HEK293 (cell line): ENCODE measurements around the gene LAMC3.

ENCODE experiments used
- CTCF ChIA-PET: fragments of 350-600 bp; formaldehyde crosslinking; extraction: SDS; loops from one replicate; lab custom pipeline; 2021; ENCODE audit warnings: antibody characterized with exemption; lab: Yijun Ruan, JAX
- POLR2A ChIA-PET: fragments of 300-600 bp; formaldehyde crosslinking; extraction: SDS; loops from one replicate; lab custom pipeline; 2020; ENCODE audit warnings: antibody characterized with exemption, inconsistent platforms; lab: Yijun Ruan, JAX
- H3K27ac ChIP-seq: fragments of 200-500 bp; sonication (Bioruptor generic); 2 replicates; pipeline ENCODE4 v1.5.1; 2014; ENCODE audit warnings: low read depth, low read length, control low read depth, inconsistent platforms; ENCODE audit errors: extremely low read depth
- H3K36me3 ChIP-seq, 2 experiments: fragments of 200-500 bp in 1 of 2; sonication (Bioruptor generic) in 1 of 2; 1 replicate in 1 of 2; 2 replicates in 1 of 2; pipeline ENCODE4 v1.5.1; 2014 to 2017; ENCODE audit warnings: inconsistent platforms in 2 of 2, low read length in 2 of 2; ENCODE audit not compliant: control insufficient read depth in 2 of 2, insufficient read depth in 1 of 2
- H3K4me1 ChIP-seq: fragments of 200-500 bp; sonication (Bioruptor generic); 2 replicates; pipeline ENCODE4 v1.5.1; 2014; ENCODE audit warnings: mild to moderate bottlenecking, low read length, inconsistent platforms; ENCODE audit not compliant: control insufficient read depth, insufficient read depth
- H3K4me3 ChIP-seq: 2 replicates; pipeline ENCODE4 v1.5.1; 2011; ENCODE audit warnings: low read depth, mild to moderate bottlenecking, control low read depth, low read length, moderate library complexity
- H3K9me3 ChIP-seq: fragments of 200-500 bp; sonication (Bioruptor generic); 2 replicates; pipeline ENCODE4 v1.5.1; 2014; ENCODE audit warnings: low read depth, low read length, inconsistent platforms; ENCODE audit not compliant: control insufficient read depth, insufficient read depth
- REST ChIP-seq: fragments of 450-650 bp; formaldehyde crosslinking; IDR thresholded peaks from 2 replicates; pipeline ENCODE4 v1.5.1; 2016; ENCODE audit warnings: missing biosample characterization, missing genetic modification characterization
- WT1 ChIP-seq: fragments of 450-650 bp; formaldehyde crosslinking; IDR thresholded peaks from 2 replicates; pipeline ENCODE4 v1.5.1; 2016; ENCODE audit warnings: missing biosample characterization, missing genetic modification characterization
- ZFP69B ChIP-seq: fragments of 450-650 bp; formaldehyde crosslinking; IDR thresholded peaks from 2 replicates; pipeline ENCODE4 v1.5.1; 2016; ENCODE audit warnings: missing biosample characterization, missing genetic modification characterization
- ZNF114 ChIP-seq: fragments of 450-650 bp; formaldehyde crosslinking; IDR thresholded peaks from 2 replicates; pipeline ENCODE4 v1.5.0; 2017; ENCODE audit warnings: missing biosample characterization, missing genetic modification characterization
- ZNF23 ChIP-seq: fragments of 450-650 bp; formaldehyde crosslinking; IDR thresholded peaks from 2 replicates; pipeline ENCODE4 v1.5.1; 2016; ENCODE audit warnings: missing biosample characterization, missing genetic modification characterization, borderline replicate concordance
- ZNF350 ChIP-seq: fragments of 450-650 bp; formaldehyde crosslinking; IDR thresholded peaks from 2 replicates; pipeline ENCODE4 v1.5.0; 2017; ENCODE audit warnings: missing biosample characterization, mild to moderate bottlenecking, missing genetic modification characterization
- ZNF433 ChIP-seq: fragments of 450-650 bp; formaldehyde crosslinking; IDR thresholded peaks from 2 replicates; pipeline ENCODE4 v1.5.1; 2016; ENCODE audit warnings: missing biosample characterization, missing genetic modification characterization, low read depth
- ZNF501 ChIP-seq: fragments of 450-650 bp; formaldehyde crosslinking; IDR thresholded peaks from 2 replicates; pipeline ENCODE4 v1.5.1; 2016; ENCODE audit warnings: missing biosample characterization, missing genetic modification characterization
- ZNF580 ChIP-seq: fragments of 450-650 bp; formaldehyde crosslinking; IDR thresholded peaks from 2 replicates; pipeline ENCODE4 v1.5.1; 2016; ENCODE audit warnings: missing biosample characterization, missing genetic modification characterization
- ZNF621 ChIP-seq: fragments of 450-650 bp; formaldehyde crosslinking; IDR thresholded peaks from 2 replicates; pipeline ENCODE4 v1.5.1; 2017; ENCODE audit warnings: missing biosample characterization, missing genetic modification characterization
- ZNF624 ChIP-seq: fragments of 450-650 bp; formaldehyde crosslinking; IDR thresholded peaks from 2 replicates; pipeline ENCODE4 v1.5.1; 2017; ENCODE audit warnings: missing biosample characterization, missing genetic modification characterization
- ZNF76 ChIP-seq: fragments of 450-650 bp; formaldehyde crosslinking; IDR thresholded peaks from 2 replicates; pipeline ENCODE4; 2016; ENCODE audit warnings: low read depth, missing biosample characterization, missing genetic modification characterization, borderline replicate concordance
- TF ChIP-seq, protein P1 (sequence below): fragments of 450-650 bp; formaldehyde crosslinking; IDR thresholded peaks from 2 replicates; pipeline ENCODE4 v1.5.1; 2017; ENCODE audit warnings: missing biosample characterization, missing genetic modification characterization
- TF ChIP-seq, protein P2 (sequence below): fragments of 450-650 bp; formaldehyde crosslinking; IDR thresholded peaks from 2 replicates; pipeline ENCODE4 v1.5.1; 2017; ENCODE audit warnings: missing biosample characterization, missing genetic modification characterization

LAMC3 gene

DNA sequence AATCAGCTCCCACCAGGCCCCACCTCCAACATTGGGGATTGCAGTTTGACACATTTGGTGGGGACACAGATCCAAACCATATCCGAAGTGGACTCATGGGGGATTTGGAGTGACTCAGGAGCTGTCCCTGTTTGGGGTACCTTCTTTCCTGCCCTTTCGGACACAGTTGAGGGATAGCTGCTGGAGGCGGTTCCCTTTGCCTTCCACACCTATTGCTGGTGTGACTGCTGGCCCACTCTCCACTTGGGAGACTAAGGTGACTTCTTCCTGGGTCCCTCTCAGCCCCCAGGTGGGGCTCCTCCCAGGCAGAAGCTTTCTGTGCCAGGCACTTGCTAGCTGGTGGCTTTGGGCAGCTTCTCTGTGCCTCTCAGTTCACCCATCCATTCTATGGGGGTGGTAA, 26.6 kb downstream of the LAMC3 start (continued):
- TF ChIP-seq, protein P1, sequence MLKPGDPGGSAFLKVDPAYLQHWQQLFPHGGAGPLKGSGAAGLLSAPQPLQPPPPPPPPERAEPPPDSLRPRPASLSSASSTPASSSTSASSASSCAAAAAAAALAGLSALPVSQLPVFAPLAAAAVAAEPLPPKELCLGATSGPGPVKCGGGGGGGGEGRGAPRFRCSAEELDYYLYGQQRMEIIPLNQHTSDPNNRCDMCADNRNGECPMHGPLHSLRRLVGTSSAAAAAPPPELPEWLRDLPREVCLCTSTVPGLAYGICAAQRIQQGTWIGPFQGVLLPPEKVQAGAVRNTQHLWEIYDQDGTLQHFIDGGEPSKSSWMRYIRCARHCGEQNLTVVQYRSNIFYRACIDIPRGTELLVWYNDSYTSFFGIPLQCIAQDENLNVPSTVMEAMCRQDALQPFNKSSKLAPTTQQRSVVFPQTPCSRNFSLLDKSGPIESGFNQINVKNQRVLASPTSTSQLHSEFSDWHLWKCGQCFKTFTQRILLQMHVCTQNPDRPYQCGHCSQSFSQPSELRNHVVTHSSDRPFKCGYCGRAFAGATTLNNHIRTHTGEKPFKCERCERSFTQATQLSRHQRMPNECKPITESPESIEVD: no peak
- TF ChIP-seq REST (tag by site-specific recombination): no peak
- TF ChIP-seq ZNF621 (tag by site-specific recombination): no peak
- no peak for TF ChIP-seq ZNF501
- no peak for TF ChIP-seq ZFP69B (tag by site-specific recombination)
- no peak for TF ChIP-seq WT1
- TF ChIP-seq ZNF76 (tag by site-specific recombination): no peak
- TF ChIP-seq ZNF624 (tag by site-specific recombination): no peak

GRCh38 chr9:131036071-131036470, 27.1 kb downstream of the LAMC3 start:
- Histone ChIP-seq H3K4me1 (no peaks in the 10 kb centered on the region), H3K9me3 (no peaks in the 10 kb centered on the region), H3K27ac (no peak overlapping the region)
- POLR2A ChIA-PET: no interaction called here
- CTCF ChIA-PET: interaction anchor here (1.1 to 7.9 kb wide), 3 partner anchors 11 to 169 kb away, joined by 3 to 65 read pairs (median 5); no protein-coding TSS in a partner anchor
- TF ChIP-seq, protein P1: no peak
- TF ChIP-seq ZNF580 (no peak), ZNF23 (tag by site-specific recombination) (no peak), ZNF433 (no peak), ZNF114 (tag by site-specific recombination) (no peak), ZNF350 (tag by site-specific recombination) (no peak)
- TF ChIP-seq, protein P2, sequence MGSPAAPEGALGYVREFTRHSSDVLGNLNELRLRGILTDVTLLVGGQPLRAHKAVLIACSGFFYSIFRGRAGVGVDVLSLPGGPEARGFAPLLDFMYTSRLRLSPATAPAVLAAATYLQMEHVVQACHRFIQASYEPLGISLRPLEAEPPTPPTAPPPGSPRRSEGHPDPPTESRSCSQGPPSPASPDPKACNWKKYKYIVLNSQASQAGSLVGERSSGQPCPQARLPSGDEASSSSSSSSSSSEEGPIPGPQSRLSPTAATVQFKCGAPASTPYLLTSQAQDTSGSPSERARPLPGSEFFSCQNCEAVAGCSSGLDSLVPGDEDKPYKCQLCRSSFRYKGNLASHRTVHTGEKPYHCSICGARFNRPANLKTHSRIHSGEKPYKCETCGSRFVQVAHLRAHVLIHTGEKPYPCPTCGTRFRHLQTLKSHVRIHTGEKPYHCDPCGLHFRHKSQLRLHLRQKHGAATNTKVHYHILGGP (tag by site-specific recombination): no peak
- TF ChIP-seq, all 188 proteins: peak for 0
- H3K4me3 ChIP-seq: no peak overlapping the region
- no peaks in the 10 kb centered on the region for H3K36me3 ChIP-seq
